ENCODE data around the gene INTS7.

DNA sequence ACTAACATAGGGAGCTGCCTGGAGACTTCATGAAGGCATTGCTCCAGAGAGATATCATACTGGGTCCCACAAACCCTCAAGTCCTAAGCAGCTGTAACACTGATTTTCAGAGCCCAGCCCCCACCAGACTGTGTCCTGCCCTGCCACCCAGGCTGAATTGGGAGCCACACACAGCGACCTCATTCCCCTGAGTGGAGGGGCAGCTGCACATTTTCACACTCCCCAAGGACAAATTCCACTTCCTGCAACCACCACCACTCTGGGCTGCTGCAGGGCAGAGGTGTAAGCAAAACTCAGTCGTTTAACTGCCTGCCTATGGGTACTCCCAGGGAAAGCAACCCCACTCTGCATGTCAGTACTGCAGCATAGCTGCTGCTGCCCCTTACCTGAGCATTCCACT lies 20.0 kb upstream of the INTS7 start:
- TF ChIP-seq, protein P1, sequence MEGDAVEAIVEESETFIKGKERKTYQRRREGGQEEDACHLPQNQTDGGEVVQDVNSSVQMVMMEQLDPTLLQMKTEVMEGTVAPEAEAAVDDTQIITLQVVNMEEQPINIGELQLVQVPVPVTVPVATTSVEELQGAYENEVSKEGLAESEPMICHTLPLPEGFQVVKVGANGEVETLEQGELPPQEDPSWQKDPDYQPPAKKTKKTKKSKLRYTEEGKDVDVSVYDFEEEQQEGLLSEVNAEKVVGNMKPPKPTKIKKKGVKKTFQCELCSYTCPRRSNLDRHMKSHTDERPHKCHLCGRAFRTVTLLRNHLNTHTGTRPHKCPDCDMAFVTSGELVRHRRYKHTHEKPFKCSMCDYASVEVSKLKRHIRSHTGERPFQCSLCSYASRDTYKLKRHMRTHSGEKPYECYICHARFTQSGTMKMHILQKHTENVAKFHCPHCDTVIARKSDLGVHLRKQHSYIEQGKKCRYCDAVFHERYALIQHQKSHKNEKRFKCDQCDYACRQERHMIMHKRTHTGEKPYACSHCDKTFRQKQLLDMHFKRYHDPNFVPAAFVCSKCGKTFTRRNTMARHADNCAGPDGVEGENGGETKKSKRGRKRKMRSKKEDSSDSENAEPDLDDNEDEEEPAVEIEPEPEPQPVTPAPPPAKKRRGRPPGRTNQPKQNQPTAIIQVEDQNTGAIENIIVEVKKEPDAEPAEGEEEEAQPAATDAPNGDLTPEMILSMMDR (IDR thresholded peaks at IDR 0.05; ENCODE audit: poor library complexity): no peak
- no peak for TF ChIP-seq EZH2 (IDR thresholded peaks at IDR 0.05; ENCODE audit: borderline replicate concordance)
